Activated naive CD8-positive, alpha-beta T cell treated with anti-CD3 and anti-CD28 coated beads, Interleukin-2, amount 10 ng/mL, durations not matched to agents 7 days and 5 days (primary cell): Measurements from ENCODE around the gene CCM2. TPM values are rescaled to one million over a fixed set of nuclear protein-coding genes. Genes with fewer than 3 reads are reported as not detected.
A peak's percentile ranks its signal among the peaks of the same experiment; 100 is the strongest.

Experiments
- ATAC-seq: fragments of 150-1000 bp; cut with Tn5 transposase; one replicate; pipeline ENCODE4 v1.10.0; 2021; ENCODE audit warnings: low read depth, moderate library complexity
- POLR2A ChIA-PET: fragments of 350-600 bp; sonication (Branson Sonifier 250); formaldehyde crosslinking; loops from one replicate; lab custom pipeline; 2021; ENCODE audit warnings: antibody characterized with exemption; lab: Charles Lee
- DNase-seq: peaks from one replicate; pipeline ENCODE4 v3.0.0; 2021
- H3K27ac Mint-ChIP-seq: one replicate; pipeline ENCODE4 v1.8.0; 2022; ENCODE audit warnings: mild to moderate bottlenecking, mixed read lengths
- H3K27me3 Mint-ChIP-seq: one replicate; pipeline ENCODE4 v1.8.0; 2022; ENCODE audit warnings: mild to moderate bottlenecking, moderate library complexity, mixed read lengths
- H3K36me3 Mint-ChIP-seq: one replicate; pipeline ENCODE4 v1.8.0; 2021; ENCODE audit warnings: mild to moderate bottlenecking, mixed read lengths
- H3K4me1 Mint-ChIP-seq: one replicate; pipeline ENCODE4 v1.8.0; 2021; ENCODE audit warnings: mixed read lengths
- H3K4me3 Mint-ChIP-seq: one replicate; pipeline ENCODE4 v1.8.0; 2022; ENCODE audit warnings: mild to moderate bottlenecking, moderate library complexity, mixed read lengths
- H3K9me3 Mint-ChIP-seq: one replicate; pipeline ENCODE4 v1.8.0; 2021; ENCODE audit warnings: mixed read lengths
- total RNA-seq, 2 experiments: library from RNA; stranded (reverse); gene quantifications; one replicate each; pipeline ENCODE4 v1.2.3, GENCODE V29; 2021

The CCM2 gene
- total RNA-seq, 2 experiments from 2014 or later, result 126 to 132 TPM

GRCh38 chr7:45082031-45082830, 82.2 kb downstream of the CCM2 start:
- H3K27me3 Mint-ChIP-seq, result no peaks in the 10 kb centered on the region
- no peak overlapping the region for H3K4me3 Mint-ChIP-seq
- ATAC-seq (no peak), DNase-seq (no peak)
- H3K36me3 Mint-ChIP-seq, result no peaks in the 10 kb centered on the region
- no peak overlapping the region for H3K27ac Mint-ChIP-seq
- no peaks in the 10 kb centered on the region for H3K4me1 Mint-ChIP-seq
- no peaks in the 10 kb centered on the region for H3K9me3 Mint-ChIP-seq
- POLR2A ChIA-PET, result interaction anchor here (1.0 kb wide), 1 partner anchor 29 kb away, joined by 4 read pairs; the partner anchor contains the start of gene TBRG4

GRCh38 chr7:45082831-45083331, 82.9 kb downstream of the CCM2 start:
- ATAC-seq, result no peak
- no peak for DNase-seq
- Mint-ChIP-seq H3K4me1 (no peaks in the 10 kb centered on the region), H3K27ac (no peak overlapping the region), H3K27me3 (no peaks in the 10 kb centered on the region), H3K36me3 (no peaks in the 10 kb centered on the region), H3K4me3 (no peak overlapping the region), H3K9me3 (no peaks in the 10 kb centered on the region)
- POLR2A ChIA-PET, result no interaction called here

GRCh38 chr7:45084336-45084735, 84.3 kb downstream of the CCM2 start:
- Mint-ChIP-seq H3K36me3 (no peaks in the 10 kb centered on the region), H3K27me3 (peaks cover 2% of the 10 kb centered on the region), H3K4me1 (peaks cover under 1% of the 10 kb centered on the region), H3K9me3 (no peaks in the 10 kb centered on the region), H3K4me3 (no peak overlapping the region), H3K27ac (no peak overlapping the region)
- DNase-seq (no peak), ATAC-seq (no peak)
- POLR2A ChIA-PET, result no interaction called here

GRCh38 chr7:45084901-45085618, 85.1 kb downstream of the CCM2 start:
- no peaks in the 10 kb centered on the region for H3K9me3 Mint-ChIP-seq
- POLR2A ChIA-PET, result no interaction called here
- H3K36me3 Mint-ChIP-seq, result no peaks in the 10 kb centered on the region
- peaks cover 9% of the 10 kb centered on the region for H3K27me3 Mint-ChIP-seq
- DNase-seq (no peak), ATAC-seq (no peak)
- H3K27ac Mint-ChIP-seq, result no peak overlapping the region
- peaks cover 4% of the 10 kb centered on the region for H3K4me1 Mint-ChIP-seq
- H3K4me3 Mint-ChIP-seq, result no peak overlapping the region

DNA sequence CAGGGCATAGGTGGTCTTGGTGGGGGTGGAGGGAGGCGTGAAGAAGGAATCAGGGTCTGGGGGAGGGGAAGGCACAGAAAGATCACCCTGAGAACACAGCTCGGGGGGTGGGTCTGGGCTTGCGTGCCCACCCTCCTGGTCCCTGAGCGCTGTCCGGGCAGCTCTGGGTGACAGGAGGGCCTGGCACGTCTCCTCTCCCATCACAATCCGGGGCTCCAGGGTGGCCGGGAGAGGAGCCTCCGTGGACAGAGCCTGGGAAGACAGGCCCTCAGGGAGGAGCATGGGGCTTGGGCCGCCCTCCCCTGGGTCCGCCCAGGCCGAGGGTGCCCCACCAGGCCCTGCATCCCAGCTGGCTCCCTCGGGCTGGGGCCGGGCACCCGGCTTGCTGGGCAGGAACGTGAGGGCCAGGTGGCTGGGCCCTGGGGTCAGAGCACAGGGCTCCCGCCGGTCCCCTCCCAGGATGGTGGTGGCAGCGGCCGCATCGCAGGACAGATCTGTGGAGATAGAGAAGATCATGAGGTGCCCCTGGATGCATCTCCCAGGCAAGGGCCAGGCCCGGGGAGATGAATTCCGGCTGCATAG, 85.7 kb downstream of the CCM2 start:
- ATAC-seq (no peak), DNase-seq (no peak)
- Mint-ChIP-seq H3K9me3 (no peaks in the 10 kb centered on the region), H3K36me3 (no peaks in the 10 kb centered on the region), H3K4me1 (peaks cover 4% of the 10 kb centered on the region), H3K4me3 (no peak overlapping the region), H3K27me3 (peaks cover 16% of the 10 kb centered on the region), H3K27ac (no peak overlapping the region)
- POLR2A ChIA-PET, result interaction anchor here (1.8 kb wide), 1 partner anchor 26 kb away, joined by 4 read pairs; the partner anchor contains the start of gene TBRG4

- H3K36me3 Mint-ChIP-seq, result no peaks in the 10 kb centered on the region
- POLR2A ChIA-PET, result interaction anchor here (1.0 to 1.8 kb wide), 3 partner anchors 15 to 49 kb away, joined by 3 to 4 read pairs (median 3); partner anchors contain the start of gene TBRG4
- ATAC-seq (no peak), DNase-seq (peak; percentile 30)
- H3K27ac Mint-ChIP-seq, result no peak overlapping the region
- H3K27me3 Mint-ChIP-seq, result peaks cover 17% of the 10 kb centered on the region
- no peaks in the 10 kb centered on the region for H3K9me3 Mint-ChIP-seq
- no peak overlapping the region for H3K4me3 Mint-ChIP-seq
- peaks cover 4% of the 10 kb centered on the region for H3K4me1 Mint-ChIP-seq
Observed at GRCh38 chr7:45086331-45087065, 86.5 kb downstream of the CCM2 start.

DNA sequence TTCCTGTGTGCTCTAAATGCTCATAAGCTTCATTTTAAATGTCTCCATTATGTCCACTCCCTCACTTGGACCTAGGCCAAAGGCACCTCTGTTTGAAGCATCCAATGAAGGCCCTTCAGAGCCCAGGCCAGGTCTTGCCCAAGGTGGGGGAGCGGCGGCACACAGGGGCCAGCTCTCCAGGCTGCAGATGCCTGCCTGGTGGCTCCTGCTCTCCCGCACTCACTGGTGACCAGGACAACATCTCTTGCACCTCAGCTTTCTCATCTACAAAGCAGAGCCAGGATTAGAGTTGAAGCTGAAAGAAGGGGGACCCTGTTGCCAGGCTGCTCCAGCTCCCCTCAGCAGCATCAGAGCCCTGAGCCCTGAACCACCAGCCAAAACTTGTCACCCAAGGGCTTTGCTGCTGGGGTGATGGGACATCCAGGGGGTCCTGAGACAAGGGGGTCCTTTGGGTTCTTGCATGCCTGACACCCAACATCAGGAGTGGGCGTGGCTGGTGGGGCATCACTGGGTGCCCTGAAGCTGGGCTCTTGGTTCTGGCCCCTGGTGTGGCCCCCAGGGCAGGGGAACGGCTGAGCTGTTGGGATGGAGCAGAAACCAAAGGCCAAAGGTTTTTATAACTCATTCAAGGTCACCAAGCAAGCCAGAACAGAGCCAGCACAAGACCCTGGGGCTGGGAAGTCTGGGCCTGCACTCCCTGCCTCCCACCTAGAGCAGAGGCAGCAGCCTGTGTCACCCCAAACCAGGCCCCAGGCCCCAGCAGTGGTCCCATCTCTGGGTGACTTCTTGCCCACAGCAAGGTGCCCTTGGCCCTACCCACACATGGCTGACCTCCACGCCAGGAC, 87.5 kb downstream of the CCM2 start:
- peaks cover 4% of the 10 kb centered on the region for H3K4me1 Mint-ChIP-seq
- peak; percentile 35 for DNase-seq
- H3K9me3 Mint-ChIP-seq, result no peaks in the 10 kb centered on the region
- POLR2A ChIA-PET, result interaction anchor here (0.8 to 1.8 kb wide), 5 partner anchors 12 to 122 kb away, joined by 3 to 4 read pairs (median 3); partner anchors contain the start of gene TBRG4
- H3K27ac Mint-ChIP-seq, result no peak overlapping the region
- H3K27me3 Mint-ChIP-seq, result peaks cover 21% of the 10 kb centered on the region
- no peak for ATAC-seq
- no peaks in the 10 kb centered on the region for H3K36me3 Mint-ChIP-seq
- peak overlapping the region; percentile 52 for H3K4me3 Mint-ChIP-seq

DNA sequence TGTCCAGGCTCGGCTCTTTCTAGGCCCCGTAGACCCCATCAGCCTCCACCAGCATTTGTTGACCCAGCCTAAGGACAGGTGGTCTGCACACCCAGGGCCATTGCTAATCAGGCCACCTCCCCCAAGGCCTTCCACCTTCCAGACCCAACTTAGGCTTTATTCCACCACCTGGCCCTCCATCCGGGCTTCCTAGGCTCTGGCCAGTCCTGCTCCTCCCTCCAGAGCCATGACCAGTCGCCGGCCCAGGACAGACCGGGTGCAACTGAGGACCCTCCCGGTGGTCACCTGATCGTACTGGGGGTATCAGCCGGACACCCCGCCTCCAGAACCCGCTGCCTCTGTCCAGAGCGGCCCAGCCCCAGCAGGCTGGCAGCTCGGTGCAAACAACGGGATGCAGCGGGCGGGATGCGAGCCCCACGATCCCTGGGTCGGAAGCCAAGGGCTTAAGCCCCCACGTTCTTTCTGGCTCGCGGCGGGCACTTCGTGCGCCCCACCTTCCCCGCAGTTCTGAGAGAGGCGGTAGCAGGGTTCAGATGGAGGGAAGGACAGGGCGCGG, 88.2 kb downstream of the CCM2 start:
- Mint-ChIP-seq H3K36me3 (no peaks in the 10 kb centered on the region), H3K4me3 (peak overlapping the region; percentile 52), H3K27me3 (peaks cover 21% of the 10 kb centered on the region), H3K9me3 (no peaks in the 10 kb centered on the region), H3K27ac (no peak overlapping the region), H3K4me1 (peaks cover 4% of the 10 kb centered on the region)
- POLR2A ChIA-PET, result interaction anchor here (0.6 to 2.0 kb wide), 4 partner anchors 11 to 239 kb away, joined by 3 to 5 read pairs (median 4); no protein-coding TSS in a partner anchor
- DNase-seq, result peak; percentile 28
- ATAC-seq, result no peak

GRCh38 chr7:45088821-45089340, 88.9 kb downstream of the CCM2 start, which contains the start of gene NACAD:
NACAD (minus strand) TSS chr7:45088969; CDS start chr7:45088894, 75 bp downstream.
- Mint-ChIP-seq H3K4me1 (peaks cover 4% of the 10 kb centered on the region), H3K4me3 (peak within 1 kb of the TSS; percentile 73), H3K36me3 (peaks cover 1% of the 10 kb centered on the region), H3K27ac (no peak within 1 kb of the TSS), H3K27me3 (peaks cover 25% of the 10 kb centered on the region), H3K9me3 (peaks cover 1% of the 10 kb centered on the region)
- POLR2A ChIA-PET, result interaction anchor here (0.9 to 2.0 kb wide), 4 partner anchors 11 to 116 kb away, joined by 3 to 5 read pairs (median 4); no protein-coding TSS in a partner anchor
- peak; percentile 52 for DNase-seq
- ATAC-seq, result peak; percentile 60

DNA sequence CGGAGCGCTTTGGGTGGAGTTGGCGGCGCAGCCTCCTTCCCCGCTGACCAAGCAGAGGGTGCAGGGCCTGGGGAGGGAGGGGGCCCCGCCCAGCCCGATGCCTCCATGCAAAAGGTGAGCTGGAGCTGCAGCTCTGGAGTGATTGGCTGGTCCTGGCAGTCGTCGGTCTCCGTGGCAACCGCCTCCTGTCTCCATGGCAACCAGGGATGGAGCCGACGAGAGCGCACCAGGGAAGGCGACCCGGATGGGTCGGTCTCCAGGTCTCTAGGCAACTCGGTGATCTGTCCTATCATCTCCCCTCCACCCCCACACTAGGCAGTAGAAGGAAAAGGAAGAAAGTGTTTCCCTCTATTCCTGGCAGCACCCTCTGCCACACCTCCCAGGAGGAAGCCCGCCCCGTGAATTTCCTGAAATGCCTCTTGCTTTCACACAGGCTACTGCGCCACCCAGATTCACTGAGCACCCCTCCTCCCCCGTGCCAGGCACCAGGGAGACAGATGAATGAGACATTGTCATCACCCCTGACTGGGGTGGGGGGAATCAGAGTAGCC, 89.4 kb downstream of the CCM2 start:
- Mint-ChIP-seq H3K36me3 (peaks cover 3% of the 10 kb centered on the region), H3K27me3 (peaks cover 25% of the 10 kb centered on the region), H3K27ac (no peak overlapping the region), H3K9me3 (peaks cover 1% of the 10 kb centered on the region), H3K4me1 (peaks cover 4% of the 10 kb centered on the region), H3K4me3 (peak overlapping the region; percentile 73)
- DNase-seq, result peak; percentile 70
- peak; percentile 62 for ATAC-seq
- POLR2A ChIA-PET, result interaction anchor here (0.9 to 2.0 kb wide), 2 partner anchors 21 to 61 kb away, joined by 3 to 5 read pairs; no protein-coding TSS in a partner anchor
